Activated T-helper 1 cell treated with Interleukin-2 at 50 U/mL for 16 hours (primary cell): ENCODE measurements around the gene SRP14.
"Not testable (repeated sequence)": the region's sequence is repeated elsewhere in the genome, so short reads cannot be mapped to it uniquely, and the experiment has no call there.

Experiments used
- DNase-seq: peaks from one replicate; pipeline ENCODE4 v3.0.0-alpha.2; 2020; ENCODE audit warnings: low read depth

The SRP14 gene

DNA sequence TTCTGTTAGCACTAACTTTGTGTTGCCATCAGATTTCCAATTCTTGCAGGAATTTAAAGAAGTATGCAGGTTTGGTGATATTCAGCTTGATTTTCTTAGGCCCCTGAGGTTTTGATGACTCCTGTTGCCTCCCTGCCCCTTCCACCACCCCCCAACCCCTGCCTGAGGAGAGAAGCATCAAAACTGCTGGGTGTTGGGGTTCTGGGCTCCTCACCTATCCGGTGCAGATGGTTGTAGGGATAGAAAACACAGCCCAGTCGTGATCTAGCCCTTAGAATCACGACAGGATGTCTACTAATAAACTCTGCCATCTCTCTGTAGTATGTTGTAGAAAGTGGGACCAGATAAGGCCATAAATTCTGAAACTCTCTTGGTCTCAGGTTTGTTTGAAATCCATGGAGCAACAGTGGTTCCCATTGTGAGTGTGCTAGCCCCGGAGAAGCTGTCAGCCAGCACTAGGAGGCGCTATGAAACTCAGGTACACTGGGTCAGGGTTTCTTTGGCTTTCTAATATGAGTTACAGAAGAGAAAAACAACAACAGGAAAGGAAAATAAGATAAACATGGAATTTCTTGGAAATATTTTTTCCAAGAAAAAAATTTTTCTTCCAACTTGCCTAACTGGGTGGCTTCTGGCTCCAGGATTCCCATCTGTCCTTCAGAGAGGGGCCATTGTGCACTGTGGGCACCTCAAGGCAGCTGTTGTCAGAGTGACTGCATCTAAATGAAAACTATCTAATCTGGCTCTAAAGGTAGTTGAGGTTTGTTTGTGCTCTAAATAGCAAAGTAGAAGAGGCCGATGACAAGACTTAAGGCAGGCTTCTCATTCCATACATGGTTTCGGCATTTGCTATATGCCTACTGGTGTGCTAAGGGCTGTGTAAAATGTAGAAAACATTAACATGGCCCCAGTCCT lies 8.7 kb downstream of the SRP14 start:
- DNase-seq = no peak

DNA sequence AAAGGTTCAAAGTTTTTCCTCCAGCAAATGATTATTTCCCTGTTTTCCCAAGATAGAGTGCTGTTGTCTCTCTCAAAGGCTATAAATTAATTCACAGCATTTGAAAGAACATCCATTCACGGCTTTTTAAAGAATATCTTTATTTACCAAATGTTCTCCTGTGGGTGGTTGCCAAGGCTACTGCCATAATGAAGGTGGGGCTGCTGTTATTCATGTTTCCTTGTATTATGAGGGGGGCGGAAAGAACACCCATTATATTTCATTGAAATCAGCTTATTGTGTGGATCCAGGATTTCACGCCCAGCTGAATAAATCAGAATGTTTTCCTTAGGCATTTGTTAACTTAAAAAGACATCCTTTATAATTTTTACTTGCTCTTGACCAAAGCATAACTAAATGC lies 10.1 kb downstream of the SRP14 start:
- DNase-seq = no peak

- DNase-seq = no peak
Observed at GRCh38 chr15:40028193-40028592, 10.8 kb downstream of the SRP14 start.

- no peak for DNase-seq
Observed at GRCh38 chr15:40016224-40016865, 22.6 kb downstream of the SRP14 start.

DNA sequence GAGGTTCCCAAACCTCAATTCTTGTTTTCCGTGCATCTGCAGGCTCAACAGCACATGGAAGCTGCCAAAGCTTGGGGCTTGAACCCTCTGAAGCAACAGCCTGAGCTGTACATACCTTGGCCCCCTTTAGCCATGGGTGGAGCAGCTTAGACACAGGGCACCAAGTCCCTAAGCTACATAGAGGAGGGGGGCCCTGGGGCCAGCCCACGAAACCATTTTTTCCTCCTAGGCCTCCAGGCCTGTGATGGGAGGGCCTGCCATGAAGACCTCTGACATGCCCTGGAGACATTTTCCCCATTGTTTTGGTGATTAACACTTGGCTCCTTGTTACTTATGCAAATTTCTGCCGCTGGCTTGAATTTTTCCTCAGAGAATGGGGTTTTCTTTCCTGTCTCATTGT lies 24.6 kb downstream of the SRP14 start:
- no peak for DNase-seq

DNA sequence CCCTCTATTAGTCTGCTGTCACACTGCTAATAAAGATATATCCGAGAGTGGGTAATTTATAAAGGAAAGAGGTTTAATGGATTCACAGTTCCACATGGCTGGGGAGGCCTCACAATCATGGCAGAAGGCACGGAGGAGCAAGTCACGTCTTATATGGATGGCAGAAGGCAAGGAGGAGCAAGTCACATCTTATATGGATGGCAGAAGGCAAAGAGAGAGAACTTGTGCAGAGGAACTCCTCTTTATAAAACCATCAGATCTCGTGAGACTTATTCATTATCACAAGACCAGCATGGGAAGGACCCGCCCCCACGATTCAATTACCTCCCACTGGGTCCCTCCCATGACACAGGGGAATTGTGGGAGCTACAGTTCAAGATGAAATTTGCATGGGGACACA lies 25.6 kb downstream of the SRP14 start:
- not testable (repeated sequence) for DNase-seq

DNA sequence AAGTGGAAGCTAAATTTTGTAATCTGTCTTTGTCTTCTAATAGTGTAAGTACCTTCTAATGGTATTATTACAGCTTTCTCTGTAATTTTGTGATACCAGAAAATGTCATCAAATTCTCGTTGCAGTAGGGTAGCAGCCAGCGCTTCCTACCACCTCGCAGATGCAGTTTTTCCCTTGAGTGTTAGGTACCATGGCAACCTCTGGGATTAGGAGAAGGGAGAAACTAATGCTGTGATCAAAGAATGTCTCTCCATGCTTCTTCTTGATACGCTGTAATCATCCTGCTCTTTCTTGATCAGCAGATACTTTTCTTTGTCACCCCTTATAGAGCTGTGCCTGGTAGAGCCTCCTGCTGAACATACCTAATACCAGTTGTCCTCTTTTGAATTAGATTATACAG lies 27.7 kb downstream of the SRP14 start:
- no peak for DNase-seq

GRCh38 chr15:40010686-40011085 lies 28.3 kb downstream of the SRP14 start:
- no peak for DNase-seq

DNA sequence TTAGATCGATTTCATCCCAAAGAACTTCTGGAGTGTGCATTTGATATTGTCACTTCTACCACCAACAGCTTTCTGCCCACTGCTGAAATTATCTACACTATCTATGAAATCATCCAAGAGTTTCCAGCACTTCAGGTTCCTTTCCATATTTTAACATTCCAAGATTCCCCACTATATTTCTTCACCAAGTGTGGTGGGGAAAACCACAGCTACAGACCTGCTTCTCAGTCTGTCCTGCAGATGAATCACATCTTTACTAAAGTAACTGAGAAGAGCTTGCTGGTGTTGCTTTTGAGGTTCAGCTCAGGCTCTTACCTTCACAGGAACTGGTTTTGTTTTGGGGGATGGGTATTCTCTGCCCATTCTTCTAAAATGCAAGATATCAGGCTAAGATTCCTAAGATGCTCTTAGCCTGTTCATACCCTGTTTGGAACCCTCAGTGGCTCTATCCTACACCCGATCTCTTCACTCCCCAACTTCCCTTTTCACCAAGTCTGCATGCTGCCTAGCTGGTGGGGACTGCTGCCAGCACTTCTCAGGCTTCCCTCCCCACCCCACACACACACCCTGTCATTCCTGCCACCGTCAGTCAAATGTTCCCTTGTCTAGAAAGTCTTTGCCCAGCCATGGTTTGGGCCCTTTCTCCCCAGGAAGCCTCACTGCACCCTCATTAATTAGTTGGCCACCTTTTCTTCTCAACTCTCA lies 30.8 kb downstream of the SRP14 start:
- no peak for DNase-seq

- no peak for DNase-seq
Observed at GRCh38 chr15:40006646-40007045, 32.3 kb downstream of the SRP14 start.

GRCh38 chr15:40006003-40006402 lies 33.0 kb downstream of the SRP14 start:
- no peak for DNase-seq

DNA sequence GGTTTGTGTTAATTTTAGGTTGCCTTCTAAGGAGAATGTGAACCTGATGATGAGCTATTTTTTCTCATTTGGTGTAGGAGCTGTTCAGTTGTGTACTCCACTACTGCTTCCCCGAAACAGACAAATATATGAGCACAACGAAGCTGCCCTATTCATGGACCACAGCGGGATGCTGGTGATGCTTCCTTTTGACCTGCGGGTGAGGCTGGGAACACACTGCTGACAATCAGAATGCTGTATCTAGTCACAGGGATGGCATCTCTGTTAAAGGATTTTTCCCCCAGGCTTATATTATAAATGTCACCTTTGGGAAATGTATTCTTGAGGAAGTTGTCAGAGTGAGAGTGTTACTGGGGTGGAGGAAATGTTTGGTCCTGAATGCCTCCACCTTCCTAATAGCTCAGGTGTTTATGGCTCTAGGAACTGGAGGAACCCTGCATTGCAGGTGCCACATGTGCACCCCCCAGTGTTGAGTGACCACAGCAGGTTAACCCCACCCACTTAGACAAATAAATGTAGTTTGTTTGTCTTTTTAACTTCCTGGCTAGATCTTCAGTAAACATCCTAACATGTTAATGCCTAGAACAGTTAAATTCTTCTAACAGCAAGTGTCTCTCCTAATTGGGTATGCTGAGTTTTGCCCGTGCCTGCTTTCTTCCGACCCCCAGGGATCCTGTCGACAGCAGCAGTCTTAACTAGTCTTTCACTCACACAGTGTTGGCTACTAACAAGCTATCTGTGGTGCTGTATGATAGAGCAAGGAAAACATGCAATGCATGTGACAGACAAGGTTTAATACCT lies 35.7 kb downstream of the SRP14 start:
- no peak for DNase-seq

DNA sequence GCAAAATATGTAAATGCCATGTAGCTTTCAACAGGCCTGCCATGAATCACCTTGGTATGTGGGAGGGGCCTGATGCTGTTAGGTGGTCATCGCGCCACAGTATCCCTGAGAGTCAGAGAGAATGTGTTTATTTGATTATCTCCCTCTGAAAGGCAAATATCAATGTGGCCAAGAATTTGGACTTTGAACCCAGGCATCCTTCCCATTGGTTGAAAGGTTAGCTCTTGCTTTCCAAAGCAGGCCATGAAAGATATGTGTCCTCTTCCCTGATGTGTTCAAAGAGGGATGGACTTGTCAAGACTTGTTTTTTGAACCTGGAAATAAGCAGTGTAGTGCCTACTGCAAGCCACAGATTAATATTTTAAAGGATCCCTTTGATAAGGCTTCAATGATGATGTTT lies 36.7 kb downstream of the SRP14 start:
- no peak for DNase-seq

DNA sequence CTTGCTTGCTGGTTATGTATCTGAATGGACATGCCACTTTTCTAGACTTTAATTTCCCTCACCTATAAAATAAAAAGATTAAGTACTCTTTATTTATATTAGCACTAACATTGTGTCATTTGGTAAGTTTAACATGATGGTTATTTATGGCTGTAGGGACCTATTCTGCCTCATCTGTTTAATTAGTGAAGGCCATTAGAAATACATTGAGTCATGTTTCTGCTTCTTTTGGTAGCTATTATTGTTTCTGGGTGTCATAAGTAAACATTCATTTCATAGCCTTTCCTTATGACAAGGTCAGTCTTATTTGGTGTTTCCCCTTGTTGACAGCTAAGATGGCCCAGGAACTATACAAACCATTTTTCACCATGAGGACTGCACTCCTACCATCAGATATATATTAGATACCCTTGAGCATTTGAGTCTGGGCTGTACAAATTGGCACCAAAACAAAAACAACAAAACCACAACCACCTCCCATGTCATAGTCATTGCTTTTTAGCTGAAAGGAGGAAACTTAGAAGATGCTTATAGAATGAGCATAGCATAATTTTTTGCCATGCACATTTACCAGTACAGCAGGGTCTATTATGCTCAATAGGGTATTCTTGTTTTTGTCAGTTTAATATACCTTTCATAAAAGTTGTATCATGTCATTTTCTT lies 39.3 kb downstream of the SRP14 start:
- DNase-seq = no peak

- no peak for DNase-seq
Observed at GRCh38 chr15:39998511-39999077, 40.4 kb downstream of the SRP14 start.

GRCh38 chr15:39997639-39998038 lies 41.3 kb downstream of the SRP14 start:
- no peak for DNase-seq

DNA sequence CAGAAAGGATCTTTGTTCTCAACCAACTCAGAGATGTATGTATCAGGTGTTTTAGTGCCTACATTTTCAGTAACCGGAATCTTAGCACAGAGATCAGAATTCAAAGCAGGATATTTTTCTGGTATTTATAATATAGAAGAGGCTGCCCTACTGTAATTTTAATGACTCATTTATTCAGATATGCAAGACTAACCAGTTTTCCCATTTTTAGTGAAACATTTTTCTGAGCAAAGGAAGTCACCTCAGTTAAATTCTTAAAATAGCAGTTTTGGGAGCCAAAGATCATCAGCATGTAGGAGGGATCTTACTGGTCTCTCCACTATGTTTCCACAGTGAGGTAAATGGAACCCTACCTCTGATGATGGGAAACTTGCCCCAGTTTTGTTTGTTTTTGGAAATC lies 42.0 kb downstream of the SRP14 start:
- no peak for DNase-seq

DNA sequence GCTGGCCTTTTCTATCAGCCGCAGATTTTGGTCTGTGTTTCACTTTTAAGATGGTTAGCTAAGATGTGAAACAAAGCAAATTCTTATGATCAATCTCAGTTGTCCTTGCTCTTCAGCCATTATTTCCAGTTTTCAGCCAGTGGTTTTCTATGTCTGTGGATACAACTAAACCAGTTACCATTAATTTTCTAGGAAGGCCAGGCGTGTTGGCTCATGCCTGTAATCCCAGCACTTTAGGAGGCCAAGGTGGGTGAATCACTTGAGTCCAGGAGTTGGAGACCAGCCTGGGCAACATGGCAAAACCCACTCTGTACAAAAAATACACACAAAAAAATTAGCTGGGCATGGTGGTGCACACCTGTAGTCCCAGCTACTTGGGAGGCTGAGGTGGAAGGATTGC lies 42.8 kb downstream of the SRP14 start:
- DNase-seq = not testable (repeated sequence)

DNA sequence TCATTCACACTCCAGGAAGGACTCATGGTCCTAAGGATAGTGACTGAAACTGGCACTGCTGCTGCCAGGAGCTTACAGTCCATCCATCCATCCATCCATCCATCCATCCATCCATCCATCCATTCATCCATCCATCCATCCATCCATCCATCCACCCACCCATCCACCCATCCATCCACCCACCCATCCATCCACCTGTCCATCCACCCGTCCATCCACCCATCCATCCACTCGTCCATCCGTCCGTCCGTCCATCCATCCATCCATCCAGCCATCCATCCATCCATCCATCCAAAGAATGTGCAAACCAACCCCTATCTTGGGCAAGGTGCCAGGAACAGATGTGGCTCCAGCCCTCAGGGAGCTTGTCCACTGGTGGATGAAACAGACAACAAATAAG lies 46.0 kb downstream of the SRP14 start:
- not testable (repeated sequence) for DNase-seq

DNA sequence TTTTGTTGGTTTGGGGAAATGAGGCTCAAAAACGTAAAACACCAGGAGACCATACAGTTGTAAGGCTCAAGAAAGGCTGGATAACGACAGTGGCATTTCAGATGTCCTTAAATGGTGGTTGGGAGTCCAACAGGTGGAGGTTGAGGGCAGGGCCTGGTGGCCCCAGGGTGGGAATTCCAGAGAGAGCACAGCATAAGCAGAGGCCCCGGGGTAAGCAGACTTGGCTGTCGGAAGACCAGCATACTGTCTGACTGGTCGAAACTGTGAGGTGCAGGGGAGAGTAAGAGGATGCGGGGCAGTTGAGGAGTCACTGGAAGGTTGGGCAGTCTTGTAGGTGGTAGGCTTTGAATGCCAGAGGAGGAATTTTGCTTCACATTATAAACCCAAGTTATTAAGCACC lies 48.3 kb downstream of the SRP14 start:
- DNase-seq = no peak

DNA sequence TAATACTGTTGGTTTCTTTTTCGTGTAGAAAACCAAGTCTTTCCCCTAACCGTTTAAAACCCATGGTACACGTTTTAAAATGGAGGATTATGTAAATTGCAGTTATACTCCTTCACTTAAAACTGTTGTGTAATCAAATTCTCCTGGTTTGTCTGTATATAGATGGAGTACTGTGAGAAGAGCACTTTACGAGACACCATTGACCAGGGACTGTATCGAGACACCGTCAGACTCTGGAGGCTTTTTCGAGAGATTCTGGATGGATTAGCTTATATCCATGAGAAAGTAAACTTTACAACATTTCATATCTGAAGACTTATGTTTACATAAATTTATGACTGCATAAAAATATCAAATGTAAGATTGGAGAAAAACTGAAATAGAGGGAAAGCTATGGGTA lies 51.2 kb downstream of the SRP14 start:
- DNase-seq = no peak
